ENCODE data around the gene RUNX3. TPM values are rescaled to one million over a fixed set of nuclear protein-coding genes. Genes with fewer than 3 reads are reported as not detected.

RUNX3 gene
- total RNA-seq, 1 experiment from 2014 or later: 0.33 TPM

- Histone ChIP-seq H3K27me3 (ENCODE audit: insufficient read depth, low read length) (no peaks in the 10 kb centered on the region), H2BK5ac (ENCODE audit: insufficient read length, low read length) (no peak overlapping the region), H2BK20ac (ENCODE audit: low read depth, low read length, poor library complexity, severe bottlenecking) (no peak overlapping the region), H2BK15ac (ENCODE audit: low read depth, low read length) (no peak overlapping the region), H3K27ac (ENCODE audit: insufficient read length, low read depth, low read length) (no peak overlapping the region), H2AK5ac (ENCODE audit: insufficient read length, low read length) (no peak overlapping the region), H3K9ac (ENCODE audit: extremely low read depth, insufficient read length, low read length) (no peak overlapping the region), H4K5ac (ENCODE audit: insufficient read length, low read depth, low read length) (no peak overlapping the region), H4K20me1 (ENCODE audit: control insufficient read depth, insufficient read depth, insufficient read length) (no peaks in the 10 kb centered on the region), H3K14ac (ENCODE audit: insufficient read depth, low read length) (no peak overlapping the region; the same call in 1 of the 2 replicates), H4K8ac (replicated peaks; ENCODE audit: insufficient read length, low read depth, low read length) (no peak overlapping the region), H3K23me2 (ENCODE audit: insufficient read length, low read depth, low read length, poor library complexity, severe bottlenecking) (no peaks in the 10 kb centered on the region), H3K4ac (ENCODE audit: low read depth, low read length) (no peak overlapping the region), H3K79me1 (ENCODE audit: insufficient read depth, low read depth, low read length, poor library complexity, severe bottlenecking) (no peaks in the 10 kb centered on the region), H2BK120ac (ENCODE audit: low read depth, low read length, poor library complexity, severe bottlenecking) (no peak overlapping the region), H3K56ac (ENCODE audit: insufficient read length, low read depth, low read length) (no peak overlapping the region), H3K9me3 (ENCODE audit: control insufficient read depth, low read depth, low read length) (no peaks in the 10 kb centered on the region), H3K4me1 (ENCODE audit: insufficient read depth, low read length) (no peaks in the 10 kb centered on the region), H4K91ac (ENCODE audit: insufficient read length, low read depth, low read length) (no peak overlapping the region), H3K4me2 (ENCODE audit: insufficient read depth, insufficient read length, low read length) (no peak overlapping the region), H2BK12ac (ENCODE audit: insufficient read length, low read depth, low read length) (no peak overlapping the region), H3K79me2 (ENCODE audit: insufficient read depth, low read length) (no peaks in the 10 kb centered on the region), H2AFZ (ENCODE audit: low read length) (no peak overlapping the region), H3K23ac (ENCODE audit: insufficient read length, low read depth, low read length) (no peak overlapping the region), H3K18ac (ENCODE audit: insufficient read length, low read depth, low read length) (no peak overlapping the region), H3T11ph (ENCODE audit: low read length) (no peak overlapping the region)
- Mint-ChIP-seq H3K4me3 (no peak overlapping the region), H3K27ac (peak overlapping the region in 1 of 3 experiments; percentile 85; a peak in 2 of 7 replicates), H3K4me1 (peaks cover 0 to 8% of the 10 kb centered on the region in 2 experiments), H3K9me3 (no peaks in the 10 kb centered on the region), H3K27me3 (ENCODE audit: low read depth) (peaks cover 7% of the 10 kb centered on the region), H3K36me3 (ENCODE audit: insufficient read depth in 1 of 3, low read depth in 3 of 3) (no peaks in the 10 kb centered on the region)
- WGBS (ENCODE audit: extremely low coverage, insufficient read length, low lambda C conversion rate): no CpG with 5 or more reads among the region's 23 CpGs
- TF ChIP-seq, protein P1, sequence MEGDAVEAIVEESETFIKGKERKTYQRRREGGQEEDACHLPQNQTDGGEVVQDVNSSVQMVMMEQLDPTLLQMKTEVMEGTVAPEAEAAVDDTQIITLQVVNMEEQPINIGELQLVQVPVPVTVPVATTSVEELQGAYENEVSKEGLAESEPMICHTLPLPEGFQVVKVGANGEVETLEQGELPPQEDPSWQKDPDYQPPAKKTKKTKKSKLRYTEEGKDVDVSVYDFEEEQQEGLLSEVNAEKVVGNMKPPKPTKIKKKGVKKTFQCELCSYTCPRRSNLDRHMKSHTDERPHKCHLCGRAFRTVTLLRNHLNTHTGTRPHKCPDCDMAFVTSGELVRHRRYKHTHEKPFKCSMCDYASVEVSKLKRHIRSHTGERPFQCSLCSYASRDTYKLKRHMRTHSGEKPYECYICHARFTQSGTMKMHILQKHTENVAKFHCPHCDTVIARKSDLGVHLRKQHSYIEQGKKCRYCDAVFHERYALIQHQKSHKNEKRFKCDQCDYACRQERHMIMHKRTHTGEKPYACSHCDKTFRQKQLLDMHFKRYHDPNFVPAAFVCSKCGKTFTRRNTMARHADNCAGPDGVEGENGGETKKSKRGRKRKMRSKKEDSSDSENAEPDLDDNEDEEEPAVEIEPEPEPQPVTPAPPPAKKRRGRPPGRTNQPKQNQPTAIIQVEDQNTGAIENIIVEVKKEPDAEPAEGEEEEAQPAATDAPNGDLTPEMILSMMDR (conservative IDR thresholded peaks at IDR 0.05): no peak
- DNase-seq: no peak
These were observed 28.9 kb upstream of the RUNX3 start for GRCh38 chr1:24958766-24959622.

Data from H9 (cell line).